ENCODE measurements around the gene CHRND.

Gene CHRND

DNA sequence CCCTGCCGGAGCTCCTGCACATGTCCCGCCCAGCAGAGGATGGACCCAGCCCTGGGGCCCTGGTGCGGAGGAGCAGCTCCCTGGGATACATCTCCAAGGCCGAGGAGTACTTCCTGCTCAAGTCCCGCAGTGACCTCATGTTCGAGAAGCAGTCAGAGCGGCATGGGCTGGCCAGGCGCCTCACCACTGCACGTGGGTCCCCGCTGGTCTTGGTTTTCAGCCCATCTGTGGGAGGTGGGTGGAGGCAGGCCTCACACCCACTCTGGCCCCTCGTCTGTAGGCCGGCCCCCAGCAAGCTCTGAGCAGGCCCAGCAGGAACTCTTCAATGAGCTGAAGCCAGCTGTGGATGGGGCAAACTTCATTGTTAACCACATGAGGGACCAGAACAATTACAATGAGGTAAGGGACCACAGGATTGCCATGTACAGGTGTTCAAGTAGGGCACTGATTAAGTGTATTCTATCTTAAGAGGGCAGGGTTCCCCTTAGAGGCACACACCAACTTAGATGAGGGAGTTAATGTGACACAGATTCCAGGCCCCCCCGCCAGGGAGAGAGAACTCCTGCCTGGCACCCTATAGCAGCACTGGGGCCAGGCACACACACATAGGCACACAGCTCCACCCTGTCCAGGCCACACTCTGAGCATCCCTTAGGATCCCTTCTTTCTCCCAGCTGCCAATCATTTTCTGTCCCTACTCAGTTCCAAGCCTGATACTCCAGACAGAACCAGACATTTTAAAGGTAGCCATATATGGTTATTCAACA, 8.2 kb downstream of the CHRND start:
- TF ChIP-seq MYC (IDR thresholded peaks at IDR 0.05; ENCODE audit: low read depth, low read length), result no peak
- no peak for TF ChIP-seq CTCF (IDR thresholded peaks at IDR 0.05; ENCODE audit: low read depth, low read length)
- TF ChIP-seq, protein P1, sequence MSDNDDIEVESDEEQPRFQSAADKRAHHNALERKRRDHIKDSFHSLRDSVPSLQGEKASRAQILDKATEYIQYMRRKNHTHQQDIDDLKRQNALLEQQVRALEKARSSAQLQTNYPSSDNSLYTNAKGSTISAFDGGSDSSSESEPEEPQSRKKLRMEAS (IDR thresholded peaks at IDR 0.05; ENCODE audit: low read depth, low read length), result no peak
- TF ChIP-seq POLR2A (IDR thresholded peaks at IDR 0.05; ENCODE audit: extremely low read depth, insufficient read length), result no peak
- no peak for DNase-seq (ENCODE audit: low read depth)
- no peak overlapping the region for H3K4me3 ChIP-seq (ENCODE audit: low read depth, low read length)

DNA sequence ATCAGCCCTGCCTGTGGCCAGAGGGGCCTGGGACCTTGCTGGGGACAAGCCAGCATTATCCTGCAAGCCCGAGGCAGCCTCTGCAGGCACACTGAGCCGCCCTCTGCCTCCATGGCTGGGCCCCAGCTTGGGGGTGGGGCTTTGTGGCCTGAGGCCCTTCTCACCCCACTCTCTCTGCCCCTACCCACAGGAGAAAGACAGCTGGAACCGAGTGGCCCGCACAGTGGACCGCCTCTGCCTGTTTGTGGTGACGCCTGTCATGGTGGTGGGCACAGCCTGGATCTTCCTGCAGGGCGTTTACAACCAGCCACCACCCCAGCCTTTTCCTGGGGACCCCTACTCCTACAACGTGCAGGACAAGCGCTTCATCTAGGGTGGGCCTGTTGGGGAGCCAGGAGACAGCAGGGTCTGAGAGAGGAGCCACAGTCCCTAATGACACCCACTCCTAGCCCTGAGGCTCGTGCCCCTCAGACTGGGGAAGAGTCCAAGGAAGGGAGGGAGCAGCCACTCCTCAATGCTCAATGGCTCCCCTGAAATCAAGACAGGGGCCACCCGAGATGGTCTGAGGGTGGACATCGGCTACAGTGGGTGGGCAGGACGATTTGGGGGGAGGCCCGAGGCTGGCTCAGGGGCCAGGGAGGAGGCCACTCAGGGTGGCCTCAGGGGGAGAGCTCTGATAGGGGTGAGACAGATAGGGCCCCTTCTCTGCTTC, 9.1 kb downstream of the CHRND start:
- no peak for DNase-seq (ENCODE audit: low read depth)
- H3K4me3 ChIP-seq (ENCODE audit: low read depth, low read length), result no peak overlapping the region
- TF ChIP-seq MYC (IDR thresholded peaks at IDR 0.05; ENCODE audit: low read depth, low read length) (no peak), POLR2A (IDR thresholded peaks at IDR 0.05; ENCODE audit: extremely low read depth, insufficient read length) (no peak), CTCF (IDR thresholded peaks at IDR 0.05; ENCODE audit: low read depth, low read length) (no peak)
- TF ChIP-seq, protein P1 (IDR thresholded peaks at IDR 0.05; ENCODE audit: low read depth, low read length), result no peak

GRCh38 chr2:232535761-232536530, 10.0 kb downstream of the CHRND start:
- TF ChIP-seq POLR2A (IDR thresholded peaks at IDR 0.05; ENCODE audit: extremely low read depth, insufficient read length) (no peak), MYC (IDR thresholded peaks at IDR 0.05; ENCODE audit: low read depth, low read length) (no peak)
- no peak overlapping the region for H3K4me3 ChIP-seq (ENCODE audit: low read depth, low read length)
- no peak for DNase-seq (ENCODE audit: low read depth)

DNA sequence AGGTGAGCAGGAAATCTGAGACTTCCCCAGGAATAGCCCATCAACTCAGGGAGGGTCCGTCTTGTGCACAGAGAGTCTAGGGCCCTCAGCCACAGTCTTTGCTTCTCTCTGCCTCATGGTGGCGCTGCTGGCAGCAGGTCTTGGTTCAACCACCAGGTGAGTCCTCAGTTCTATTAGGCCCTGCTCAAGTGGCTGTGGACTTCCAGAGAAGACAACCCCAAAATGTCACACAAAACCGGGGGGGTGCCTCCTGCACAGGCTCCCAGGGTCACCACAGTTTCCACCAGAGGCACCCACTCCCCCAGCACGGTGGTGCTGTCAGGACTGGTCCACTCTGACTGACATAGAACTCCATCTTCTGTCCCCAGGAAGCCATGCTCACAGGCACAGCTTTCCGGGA, 11.1 kb downstream of the CHRND start:
- TF ChIP-seq POLR2A (IDR thresholded peaks at IDR 0.05; ENCODE audit: extremely low read depth, insufficient read length) (no peak), CTCF (IDR thresholded peaks at IDR 0.05; ENCODE audit: low read depth, low read length) (peak; percentile 62), MYC (IDR thresholded peaks at IDR 0.05; ENCODE audit: low read depth, low read length) (no peak)
- TF ChIP-seq, protein P1 (IDR thresholded peaks at IDR 0.05; ENCODE audit: low read depth, low read length), result no peak
- H3K4me3 ChIP-seq (ENCODE audit: low read depth, low read length), result no peak overlapping the region
- DNase-seq (ENCODE audit: low read depth), result peak; percentile 33

GRCh38 chr2:232537499-232537898, 11.5 kb downstream of the CHRND start:
- no peak for TF ChIP-seq MYC (IDR thresholded peaks at IDR 0.05; ENCODE audit: low read depth, low read length)
- TF ChIP-seq, protein P1 (IDR thresholded peaks at IDR 0.05; ENCODE audit: low read depth, low read length), result no peak
- no peak for TF ChIP-seq CTCF (IDR thresholded peaks at IDR 0.05; ENCODE audit: low read depth, low read length)
- no peak for DNase-seq (ENCODE audit: low read depth)
- H3K4me3 ChIP-seq (ENCODE audit: low read depth, low read length), result no peak overlapping the region

GRCh38 chr2:232538671-232539070, 12.7 kb downstream of the CHRND start:
- no peak for TF ChIP-seq CTCF (IDR thresholded peaks at IDR 0.05; ENCODE audit: low read depth, low read length)
- TF ChIP-seq, protein P1 (IDR thresholded peaks at IDR 0.05; ENCODE audit: low read depth, low read length), result no peak
- no peak for TF ChIP-seq POLR2A (IDR thresholded peaks at IDR 0.05; ENCODE audit: extremely low read depth, insufficient read length)
- no peak for TF ChIP-seq MYC (IDR thresholded peaks at IDR 0.05; ENCODE audit: low read depth, low read length)
- DNase-seq (ENCODE audit: low read depth), result no peak
- no peak overlapping the region for H3K4me3 ChIP-seq (ENCODE audit: low read depth, low read length)

All from NB4 (cell line).